Endothelial cell of umbilical vein (primary cell): ENCODE data around the gene PML. TPM values are rescaled to one million over a fixed set of nuclear protein-coding genes. Genes with fewer than 3 reads are reported as not detected.
A peak's percentile ranks its signal among the peaks of the same experiment; 100 is the strongest.

Experiments
- BruUV-seq: library from RNA; stranded (reverse); fragments of 400-500 nt; replicated peaks from 2 replicates; lab custom pipeline; 2021; lab: Mats Ljungman, UMichigan
- CTCF ChIA-PET: fragments of 300-600, 350-600 bp; sonication (Branson Sonifier 250); formaldehyde crosslinking; loops from one replicate; lab custom pipeline; 2021; ENCODE audit warnings: antibody characterized with exemption, inconsistent platforms; lab: Charles Lee
- POLR2A ChIA-PET: fragments of 300-600, 350-600 bp; sonication (Branson Sonifier 250); formaldehyde crosslinking; loops from one replicate; lab custom pipeline; 2021; ENCODE audit warnings: antibody characterized with exemption, inconsistent platforms; lab: Charles Lee
- DNase-seq: peaks from one replicate; pipeline ENCODE4 v3.0.0-alpha.2; 2011; ENCODE audit warnings: low read depth, low spot score
- FAIRE-seq: peaks from 2 replicates; lab custom pipeline; 2011; peaks lifted over from hg19 to GRCh38; lab: Jason Lieb, UNC
- H2AFZ ChIP-seq: 2 replicates; pipeline ENCODE4 v1.6.0; 2012; ENCODE audit warnings: low read depth, low read length, control low read depth, inconsistent platforms
- H3K27ac ChIP-seq: 2 replicates; pipeline ENCODE4 v1.5.1; 2011; ENCODE audit warnings: low read depth, mild to moderate bottlenecking, control low read depth, low read length, moderate library complexity; ENCODE audit not compliant: insufficient read depth
- H3K27me3 ChIP-seq, 2 experiments: 2 replicates each; pipeline versions ENCODE4 v1.6.0 to v1.6.1; 2011; ENCODE audit warnings: low read length in 2 of 2, mixed read lengths in 1 of 2; ENCODE audit not compliant: control insufficient read depth in 2 of 2, insufficient read depth in 2 of 2
- H3K36me3 ChIP-seq, 2 experiments: 2 replicates in 1 of 2; 3 replicates in 1 of 2; pipeline ENCODE4 v1.5.1; 2011; ENCODE audit warnings: low read length in 2 of 2, mild to moderate bottlenecking in 1 of 2, moderate library complexity in 1 of 2; ENCODE audit not compliant: control insufficient read depth in 2 of 2, insufficient read depth in 2 of 2; ENCODE audit errors: extremely low read depth in 1 of 2
- H3K4me1 ChIP-seq: 3 replicates; pipeline ENCODE4 v1.5.1; 2011; ENCODE audit warnings: mild to moderate bottlenecking, low read length; ENCODE audit not compliant: control insufficient read depth, insufficient read depth; ENCODE audit errors: extremely low read depth
- H3K4me2 ChIP-seq: 2 replicates; pipeline ENCODE4 v1.6.1; 2011; ENCODE audit warnings: low read length, control low read depth, mixed read lengths; ENCODE audit not compliant: insufficient read depth
- H3K4me3 ChIP-seq, 3 experiments: fragments of 200-600 bp in 1 of 3; sonication (generic), shearing (Covaris generic) in 1 of 3; replicated peaks in 1 of 3; 2 replicates each; pipeline ENCODE4 v1.5.1; 2011 to 2016; ENCODE audit warnings: control low read depth in 3 of 3, low read length in 3 of 3, mild to moderate bottlenecking in 2 of 3, inconsistent platforms in 1 of 3, low read depth in 1 of 3, moderate library complexity in 1 of 3; ENCODE audit not compliant: insufficient read depth in 1 of 3
- H3K79me2 ChIP-seq: 2 replicates; pipeline ENCODE4 v1.6.0; 2012; ENCODE audit warnings: low read length, inconsistent platforms; ENCODE audit not compliant: control insufficient read depth, insufficient read depth
- H3K9ac ChIP-seq: replicated peaks from 2 replicates; pipeline ENCODE3; 2011; ENCODE audit warnings: low read length, control low read depth; ENCODE audit not compliant: insufficient read depth; ENCODE audit errors: extremely low read depth
- H3K9me1 ChIP-seq: replicated peaks from 3 replicates; pipeline ENCODE4 v1.6.0; 2011; ENCODE audit warnings: mild to moderate bottlenecking, low read length; ENCODE audit not compliant: control insufficient read depth, insufficient read depth; ENCODE audit errors: extremely low read depth
- H3K9me3 ChIP-seq: replicated peaks from 2 replicates; pipeline ENCODE4 v1.5.1; 2012; ENCODE audit warnings: low read length, inconsistent platforms; ENCODE audit not compliant: control insufficient read depth, insufficient read depth
- H4K20me1 ChIP-seq: replicated peaks from 2 replicates; pipeline ENCODE3; 2011; ENCODE audit warnings: mild to moderate bottlenecking, low read length; ENCODE audit not compliant: control insufficient read depth, insufficient read depth; ENCODE audit errors: extremely low read depth
- EZH2 ChIP-seq: IDR thresholded peaks from 2 replicates; pipeline ENCODE4 v1.6.1; 2012; ENCODE audit warnings: borderline replicate concordance, low read depth, mild to moderate bottlenecking, moderate library complexity, low read length, inconsistent platforms; ENCODE audit not compliant: severe bottlenecking
- FOS ChIP-seq: IDR thresholded peaks from 2 replicates; pipeline ENCODE4 v1.6.1; 2011; ENCODE audit warnings: mild to moderate bottlenecking, low read length, moderate library complexity, borderline replicate concordance; ENCODE audit not compliant: insufficient read depth
- GATA2 ChIP-seq: IDR thresholded peaks from 2 replicates; pipeline ENCODE4 v1.7.0; 2011; ENCODE audit warnings: low read depth, mild to moderate bottlenecking, moderate library complexity, mixed read lengths, low read length; ENCODE audit not compliant: insufficient read length, insufficient read depth
- JUN ChIP-seq: IDR thresholded peaks from 2 replicates; pipeline ENCODE4 v1.6.1; 2011; ENCODE audit warnings: borderline replicate concordance, low read depth; ENCODE audit not compliant: insufficient read length, insufficient read depth
- MYC ChIP-seq: IDR thresholded peaks from one replicate; pipeline ENCODE4 v1.6.1; 2011; ENCODE audit warnings: mild to moderate bottlenecking, low read depth, low read length
- POLR2A ChIP-seq: IDR thresholded peaks from 2 replicates; pipeline ENCODE4 v1.6.1; 2012; ENCODE audit warnings: low read depth, mild to moderate bottlenecking, control low read depth, low read length
- POLR2AphosphoS5 ChIP-seq: IDR thresholded peaks from 2 replicates; pipeline ENCODE4 v1.6.1; 2012; ENCODE audit warnings: low read depth, mild to moderate bottlenecking, control low read depth, low read length, moderate library complexity; ENCODE audit not compliant: insufficient read depth
- dilution Hi-C: fragments of 300-500 bp; cut with MboI; formaldehyde crosslinking; loops from one replicate; pipeline ENCODE4 v1.15.0; 2019; ENCODE audit warnings: low sequenced_read_pairs; ENCODE audit not compliant: extremely low pct_ligation_motif_present
- intact Hi-C: fragments of 100-400 bp; cut with micrococcal nuclease; formaldehyde crosslinking; loops from one replicate; pipeline ENCODE4 v1.10.0; 2022
- polyA plus RNA-seq, 4 experiments: library from polyadenylated mRNA; depleted of rRNA in 3 of 4; stranded (reverse) in 3 of 4; unstranded in 1 of 4; fragments of >200 nt; gene quantifications; 2 replicates each; pipeline versions ENCODE4 v1.2.1 to v1.2.3, GENCODE V29; 2011 to 2012; ENCODE audit warnings: missing spikeins in 1 of 4
- total RNA-seq: library from RNA; stranded (reverse); gene quantifications from 2 replicates; pipeline ENCODE4 v1.2.3, GENCODE V29; 2021
- TF ChIP-seq, protein P1 (sequence below): IDR thresholded peaks from 2 replicates; pipeline ENCODE4 v1.6.1; 2011; ENCODE audit not compliant: insufficient read depth, insufficient read length
- TF ChIP-seq, protein P2 (sequence below), 2 donors: IDR thresholded peaks; 1 replicate in 1 of 2; 2 replicates in 1 of 2; pipeline ENCODE4 v1.5.1; 2011; ENCODE audit warnings: low read length in 2 of 2, mild to moderate bottlenecking in 2 of 2, moderate library complexity in 2 of 2, control low read depth in 1 of 2, inconsistent platforms in 1 of 2, low read depth in 1 of 2; ENCODE audit not compliant: insufficient read depth in 1 of 2; ENCODE audit errors: extremely low read depth in 1 of 2

The PML gene
- total and polyA plus RNA-seq, 2 donors (not counting 3 experiments of a cell fraction or from before 2014, with no cell fraction given) = 30.4 to 79.6 TPM

DNA sequence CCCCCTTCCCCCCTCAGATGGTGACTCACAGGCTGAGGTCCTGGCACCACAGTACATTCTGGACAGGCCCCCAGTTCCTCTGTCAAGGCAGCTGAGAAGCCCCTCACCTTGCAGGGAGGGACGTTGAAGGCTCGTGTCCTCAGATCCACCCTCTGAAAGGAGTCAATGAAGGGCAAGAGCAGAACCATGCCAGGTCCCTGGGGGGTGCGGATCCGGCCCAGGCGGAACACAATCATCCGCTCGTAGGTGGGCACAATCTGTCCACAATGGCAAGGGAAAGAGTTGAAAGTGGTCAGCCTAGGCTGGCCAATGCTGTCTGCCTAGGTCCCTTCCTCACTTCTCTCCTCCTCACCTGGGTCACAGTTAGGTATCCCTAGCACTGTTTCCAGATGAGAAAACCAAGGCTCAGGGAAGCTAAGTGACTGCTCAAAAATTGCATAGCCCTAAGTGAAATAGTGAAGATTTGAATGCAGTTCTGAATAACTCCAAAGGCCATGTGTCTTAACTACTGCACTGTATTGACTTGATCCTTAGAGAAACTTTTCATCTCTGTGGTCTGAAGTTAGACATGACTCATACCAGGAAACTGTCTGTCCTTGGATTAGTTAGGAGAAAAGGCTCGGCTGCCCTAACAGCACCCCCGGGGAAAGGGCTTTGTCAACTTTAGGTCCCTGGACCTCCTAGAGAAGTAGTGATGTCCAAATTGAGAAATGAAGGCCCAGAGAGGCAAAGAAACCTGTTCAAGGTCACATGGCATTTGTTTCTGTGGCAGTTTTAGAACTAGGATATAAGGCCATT is 5.3 kb upstream of the PML start:
- no peak overlapping the region for H3K9ac ChIP-seq
- peak overlapping the region; percentile 50 for H3K27ac ChIP-seq
- peaks cover 53% of the 10 kb centered on the region for H3K4me1 ChIP-seq
- ChIA-PET CTCF (interaction anchor here (1.5 to 7.0 kb wide), 3 partner anchors 16 to 59 kb away, joined by 7 to 53 read pairs (median 18); no protein-coding TSS in a partner anchor), POLR2A (no interaction called here)
- H3K9me1 ChIP-seq = no peaks in the 10 kb centered on the region
- peak; percentile 98 for FAIRE-seq
- no peaks in the 10 kb centered on the region for H4K20me1 ChIP-seq
- no peaks in the 10 kb centered on the region for H3K79me2 ChIP-seq
- no peaks in the 10 kb centered on the region for H3K36me3 ChIP-seq
- BruUV-seq = no TSS peak
- dilution Hi-C loops = no loop called here
- DNase-seq = peak; percentile 56
- intact Hi-C loops = no loop called here
- peak overlapping the region; percentile 20 for H3K4me2 ChIP-seq
- no peaks in the 10 kb centered on the region for H3K27me3 ChIP-seq
- H3K9me3 ChIP-seq = no peaks in the 10 kb centered on the region
- TF ChIP-seq MYC (no peak), GATA2 (no peak), FOS (peak; percentile 85), JUN (peak; percentile 50), EZH2 (no peak), POLR2A (no peak), POLR2AphosphoS5 (no peak)
- TF ChIP-seq, protein P1, sequence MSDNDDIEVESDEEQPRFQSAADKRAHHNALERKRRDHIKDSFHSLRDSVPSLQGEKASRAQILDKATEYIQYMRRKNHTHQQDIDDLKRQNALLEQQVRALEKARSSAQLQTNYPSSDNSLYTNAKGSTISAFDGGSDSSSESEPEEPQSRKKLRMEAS = no peak
- TF ChIP-seq, protein P2, sequence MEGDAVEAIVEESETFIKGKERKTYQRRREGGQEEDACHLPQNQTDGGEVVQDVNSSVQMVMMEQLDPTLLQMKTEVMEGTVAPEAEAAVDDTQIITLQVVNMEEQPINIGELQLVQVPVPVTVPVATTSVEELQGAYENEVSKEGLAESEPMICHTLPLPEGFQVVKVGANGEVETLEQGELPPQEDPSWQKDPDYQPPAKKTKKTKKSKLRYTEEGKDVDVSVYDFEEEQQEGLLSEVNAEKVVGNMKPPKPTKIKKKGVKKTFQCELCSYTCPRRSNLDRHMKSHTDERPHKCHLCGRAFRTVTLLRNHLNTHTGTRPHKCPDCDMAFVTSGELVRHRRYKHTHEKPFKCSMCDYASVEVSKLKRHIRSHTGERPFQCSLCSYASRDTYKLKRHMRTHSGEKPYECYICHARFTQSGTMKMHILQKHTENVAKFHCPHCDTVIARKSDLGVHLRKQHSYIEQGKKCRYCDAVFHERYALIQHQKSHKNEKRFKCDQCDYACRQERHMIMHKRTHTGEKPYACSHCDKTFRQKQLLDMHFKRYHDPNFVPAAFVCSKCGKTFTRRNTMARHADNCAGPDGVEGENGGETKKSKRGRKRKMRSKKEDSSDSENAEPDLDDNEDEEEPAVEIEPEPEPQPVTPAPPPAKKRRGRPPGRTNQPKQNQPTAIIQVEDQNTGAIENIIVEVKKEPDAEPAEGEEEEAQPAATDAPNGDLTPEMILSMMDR (IDR thresholded peaks at IDR 0.05; ENCODE audit: extremely low read depth in 1 of 2, insufficient read depth in 1 of 2, low read depth in 1 of 2, low read length in 2 of 2) = no peak
- peak overlapping the region; percentile 23 for H2AFZ ChIP-seq
- H3K4me3 ChIP-seq = no peak overlapping the region
